K562 (cell line): Measurements from ENCODE around the gene LCLAT1. TPM values are rescaled to one million over a fixed set of nuclear protein-coding genes. Genes with fewer than 3 reads are reported as not detected.
"Not testable (repeated sequence)": the region's sequence is repeated elsewhere in the genome, so short reads cannot be mapped to it uniquely, and the experiment has no call there.

Experiments
- ATAC-seq: fragments of 200-7000 bp; cut with Tn5 transposase; 3 replicates; pipeline ENCODE4 v1.9.1; 2020; ENCODE audit warnings: moderate library complexity
- BruUV-seq: library from RNA; stranded (reverse); fragments of 400-500 nt; replicated peaks from 2 replicates; lab custom pipeline; 2021; lab: Mats Ljungman, UMichigan
- CTCF ChIA-PET: fragments of 300-600 bp; formaldehyde crosslinking; extraction: SDS; loops from one replicate; lab custom pipeline; 2021; ENCODE audit warnings: low intra/inter-chr PET ratio; lab: Yijun Ruan, JAX
- POLR2A ChIA-PET: fragments of 300-600, 350-650 bp; sonication (Branson Sonifier 250); formaldehyde crosslinking; extraction: SDS; loops from one replicate; lab custom pipeline; 2021; ENCODE audit warnings: antibody characterized with exemption, inconsistent platforms; lab: Yijun Ruan, JAX
- DNase-seq, 4 experiments: peaks; one replicate each; pipeline versions ENCODE4 v3.0.0 to v3.0.0-alpha.2; 2011 to 2018; ENCODE audit warnings: low spot score in 3 of 4, mixed read lengths in 3 of 4; ENCODE audit errors: extremely low read depth in 1 of 4
- FAIRE-seq: peaks from 2 replicates; lab custom pipeline; 2011; peaks lifted over from hg19 to GRCh38; lab: Jason Lieb, UNC
- H2AFZ ChIP-seq: 2 replicates; pipeline ENCODE4 v1.6.0; 2011; ENCODE audit warnings: low read depth, low read length, control low read depth, inconsistent platforms
- H3K27ac ChIP-seq: fragments of 200-600 bp; 3 replicates; pipeline ENCODE4 v1.8.0; 2011; ENCODE audit warnings: low read depth, mild to moderate bottlenecking, control low read depth, inconsistent platforms, low read length, moderate library complexity, mixed read lengths; ENCODE audit errors: extremely low read depth
- H3K27me3 ChIP-seq, 2 experiments: fragments of 300-600 bp in 1 of 2; 2 replicates in 1 of 2; 3 replicates in 1 of 2; pipeline versions ENCODE4 v1.6.0 to v1.8.0; 2011; ENCODE audit warnings: inconsistent platforms in 2 of 2, low read length in 2 of 2, mild to moderate bottlenecking in 1 of 2, mixed read lengths in 1 of 2, moderate library complexity in 1 of 2; ENCODE audit not compliant: control insufficient read depth in 2 of 2, insufficient read depth in 2 of 2
- H3K36me3 ChIP-seq: fragments of 300-600 bp; 3 replicates; pipeline ENCODE4 v1.8.0; 2011; ENCODE audit warnings: mild to moderate bottlenecking, low read length, inconsistent platforms; ENCODE audit not compliant: control insufficient read depth, insufficient read depth
- H3K4me1 ChIP-seq, 2 experiments: fragments of 200-600 bp in 1 of 2; replicated peaks in 1 of 2; 2 replicates in 1 of 2; 3 replicates in 1 of 2; pipeline versions ENCODE4 v1.5.1 to v1.8.0; 2011; ENCODE audit warnings: inconsistent platforms in 2 of 2, low read length in 2 of 2, mild to moderate bottlenecking in 1 of 2, mixed read lengths in 1 of 2, moderate library complexity in 1 of 2; ENCODE audit not compliant: control insufficient read depth in 2 of 2, insufficient read depth in 2 of 2
- H3K4me2 ChIP-seq: 2 replicates; pipeline ENCODE4 v1.6.1; 2011; ENCODE audit warnings: low read length, control low read depth, inconsistent platforms, mixed read lengths; ENCODE audit not compliant: insufficient read depth
- H3K4me3 ChIP-seq: fragments of 200-600 bp; sonication (generic), shearing (Covaris generic); 2 replicates; pipeline ENCODE4 v1.5.1; 2016; ENCODE audit warnings: control low read depth, inconsistent platforms
- H3K79me2 ChIP-seq: fragments of 200-600 bp; 3 replicates; pipeline ENCODE4 v1.8.0; 2011; ENCODE audit warnings: low read length, inconsistent platforms; ENCODE audit not compliant: control insufficient read depth, insufficient read depth
- H3K9ac ChIP-seq, 2 experiments: 2 replicates each; pipeline versions ENCODE4 v1.6.0 to v1.6.1; 2011; ENCODE audit warnings: low read depth in 2 of 2, low read length in 2 of 2, control low read depth in 1 of 2, inconsistent platforms in 1 of 2, mild to moderate bottlenecking in 1 of 2, mixed read lengths in 1 of 2; ENCODE audit not compliant: insufficient read depth in 1 of 2
- H3K9me1 ChIP-seq: one replicate; pipeline ENCODE4 v1.6.0; 2011; ENCODE audit warnings: inconsistent platforms, mild to moderate bottlenecking, low read length, moderate library complexity; ENCODE audit not compliant: control insufficient read depth, insufficient read depth
- H3K9me3 ChIP-seq: replicated peaks from 2 replicates; pipeline ENCODE4 v1.5.1; 2011; ENCODE audit warnings: low read depth, low read length, inconsistent platforms; ENCODE audit not compliant: control insufficient read depth, insufficient read depth
- H4K20me1 ChIP-seq: replicated peaks from 2 replicates; pipeline ENCODE4 v1.6.1; 2011; ENCODE audit warnings: low read length, inconsistent platforms, mixed read lengths; ENCODE audit not compliant: control insufficient read depth, insufficient read depth
- BHLHE40 ChIP-seq: IDR thresholded peaks from 2 replicates; pipeline ENCODE4 v1.6.1; 2011; ENCODE audit warnings: low read length, improper control_type of control experiment
- CBFA2T2 ChIP-seq: fragments of 450-650 bp; conservative IDR thresholded peaks from 2 replicates; pipeline ENCODE4 v1.6.1; 2017; ENCODE audit warnings: mild to moderate bottlenecking
- CEBPB ChIP-seq: fragments of 450-650 bp; IDR thresholded peaks from 2 replicates; pipeline ENCODE4 v1.6.1; 2016; ENCODE audit warnings: missing genetic modification characterization, missing compliant biosample characterization
- CTBP1 ChIP-seq: fragments of 450-650 bp; IDR thresholded peaks from 2 replicates; pipeline ENCODE4 v1.6.1; 2016; ENCODE audit warnings: borderline replicate concordance
- DMBX1 ChIP-seq: fragments of 250-450 bp; sonication (Bioruptor Pico); IDR thresholded peaks from 2 replicates; pipeline ENCODE4 v1.8.0; 2022; ENCODE audit warnings: inconsistent platforms, mild to moderate bottlenecking, moderate library complexity, borderline replicate concordance
- HDAC1 ChIP-seq, 2 experiments: fragments of 450-650 bp; IDR thresholded peaks; 2 replicates each; pipeline ENCODE4 v1.6.1; 2016 to 2017; ENCODE audit warnings: inconsistent platforms in 1 of 2, mild to moderate bottlenecking in 1 of 2, moderate library complexity in 1 of 2
- KLF16 ChIP-seq: IDR thresholded peaks from 2 replicates; pipeline ENCODE4 v1.6.1; 2016; ENCODE audit warnings: antibody characterized with exemption
- MTA2 ChIP-seq: fragments of 450-650 bp; IDR thresholded peaks from 2 replicates; pipeline ENCODE4 v1.6.1; 2016; ENCODE audit warnings: low read depth
- PML ChIP-seq: IDR thresholded peaks from 2 replicates; pipeline ENCODE4 v1.6.1; 2012; ENCODE audit warnings: low read length, inconsistent platforms
- SOX6 ChIP-seq: fragments of 450-650 bp; IDR thresholded peaks from 2 replicates; pipeline ENCODE4 v1.6.1; 2014; ENCODE audit warnings: mild to moderate bottlenecking
- SREBF1 ChIP-seq: fragments of 150-350 bp; IDR thresholded peaks from 2 replicates; pipeline ENCODE4 v1.6.1; 2014; ENCODE audit warnings: antibody characterized with exemption, low read depth, low read length, borderline replicate concordance
- ZBTB7A ChIP-seq: IDR thresholded peaks from 2 replicates; pipeline ENCODE4 v1.6.1; 2011; ENCODE audit warnings: low read depth, mild to moderate bottlenecking, low read length, moderate library complexity, borderline replicate concordance; ENCODE audit not compliant: control insufficient read depth
- ZEB2 ChIP-seq: fragments of 450-650 bp; IDR thresholded peaks from 2 replicates; pipeline ENCODE4 v1.6.1; 2016
- WGBS: fragments of 100-300 bp; shearing (Covaris generic); methylation state at CpG from one replicate; pipeline ENCODE4 v1.1.6; 2016; ENCODE audit warnings: low coverage, mixed read lengths; ENCODE audit not compliant: insufficient coverage; ENCODE audit errors: missing lambda C conversion rate; 5-methylcytosine and 5-hydroxymethylcytosine counted together
- in situ Hi-C: fragments of 300-500 bp; cut with MboI; formaldehyde crosslinking; loops from 4 replicates; pipeline ENCODE4 v1.15.0; 2018; ENCODE audit warnings: inconsistent platforms, mixed read lengths
- intact Hi-C: fragments of 100-400 bp; cut with micrococcal nuclease; formaldehyde crosslinking; loops from 2 replicates; pipeline ENCODE4 v1.14.2; 2022
- polyA plus RNA-seq, 8 experiments: library from polyadenylated mRNA; depleted of rRNA in 4 of 8; stranded (reverse) in 5 of 8; unstranded in 3 of 8; fragments of >200 nt; fragmentation: Nextera tagmentation in 2 of 8; fragmentation: Illumina TruSeq in 1 of 8; extraction: Ambion mirVana in 2 of 8; extraction: Trizol in 1 of 8; gene quantifications; 2 replicates each; pipeline versions ENCODE4 v1.2.1 to v1.2.3, GENCODE V29; 2011 to 2014; ENCODE audit warnings: inconsistent platforms in 1 of 8, missing spikeins in 1 of 8
- total RNA-seq, 7 experiments: library from RNA; depleted of rRNA in 6 of 7; stranded (reverse); fragments of >200 nt in 6 of 7; fragmentation: Illumina TruSeq in 2 of 7; extraction: Trizol in 2 of 7; gene quantifications; 2 replicates each; pipeline versions ENCODE4 v1.2.1 to v1.2.3, GENCODE V29; 2011 to 2021; ENCODE audit warnings: low replicate concordance in 1 of 7
- TF ChIP-seq, protein P1 (sequence below): fragments of 450-650 bp; IDR thresholded peaks from 2 replicates; pipeline ENCODE4 v1.6.1; 2016

Gene LCLAT1
- total and polyA plus RNA-seq, 9 of the 15 experiments (the other 6 are each of a cell fraction or from before 2014, with no cell fraction given) = 8.9 to 63.3 (median 25.4) TPM

GRCh38 chr2:30512243-30512886 lies 65.3 kb downstream of the LCLAT1 start:
- Histone ChIP-seq H4K20me1 (peaks cover 11% of the 10 kb centered on the region), H2AFZ (no peak overlapping the region), H3K4me3 (no peak overlapping the region), H3K9me1 (no peaks in the 10 kb centered on the region), H3K9me3 (no peaks in the 10 kb centered on the region), H3K27ac (no peak overlapping the region), H3K4me2 (no peak overlapping the region), H3K36me3 (no peaks in the 10 kb centered on the region; the same call in 2 of the 3 replicates), H3K9ac (no peak overlapping the region), H3K4me1 (peaks cover 10 to 33% of the 10 kb centered on the region in 2 experiments; a peak in 4 of 5 replicates), H3K27me3 (no peaks in the 10 kb centered on the region), H3K79me2 (peaks cover 72% of the 10 kb centered on the region)
- CTCF ChIA-PET = no interaction called here
- TF ChIP-seq CEBPB = 0 out of 2 replicates have a peak, but pooled peaks have one; percentile 29
- TF ChIP-seq SREBF1 = no peak
- no TSS peak for BruUV-seq
- FAIRE-seq = no peak
- in situ Hi-C loops (no loop called here), intact Hi-C loops (no loop called here)
- DNase-seq = no peak
- POLR2A ChIA-PET = no interaction called here
- 34% methylated on average over 3 of the region's 3 CpGs for WGBS
- ATAC-seq = no peak

DNA sequence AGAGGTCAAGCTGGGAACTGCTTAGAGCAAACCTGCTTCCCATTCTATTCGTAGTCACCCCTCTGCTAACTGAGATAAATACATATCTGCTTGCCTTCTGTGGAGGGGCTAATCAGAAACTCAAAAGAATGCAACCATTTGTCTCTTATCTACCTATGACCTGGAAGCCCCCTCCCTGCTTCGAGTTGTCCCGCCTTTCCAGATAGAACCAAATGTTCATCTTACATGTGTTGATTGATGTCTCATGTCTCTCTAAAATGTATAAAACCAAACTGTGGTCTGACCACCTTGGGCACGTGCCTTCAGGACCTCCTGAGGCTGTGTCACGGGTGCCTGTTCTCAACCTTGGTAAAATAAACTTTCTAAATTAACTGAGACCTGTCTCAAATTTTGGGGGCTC lies 66.6 kb downstream of the LCLAT1 start:
- POLR2A ChIA-PET = interaction anchor here (0.6 kb wide), 1 partner anchor 10 kb away, joined by 3 read pairs; no protein-coding TSS in a partner anchor
- Histone ChIP-seq H3K4me1 (peaks cover 10 to 33% of the 10 kb centered on the region in 2 experiments; a peak in 4 of 5 replicates), H3K4me2 (peak overlapping the region; percentile 34), H4K20me1 (peaks cover 11% of the 10 kb centered on the region), H3K27ac (peak overlapping the region; percentile 30; the same call in 1 of the 3 replicates), H3K79me2 (peaks cover 66% of the 10 kb centered on the region)
- in situ Hi-C loops, H2AFZ ChIP-seq, H3K9me1 ChIP-seq, H3K27me3 ChIP-seq, FAIRE-seq, intact Hi-C loops, H3K36me3 ChIP-seq, H3K9me3 ChIP-seq, H3K9ac ChIP-seq, CTCF ChIA-PET, BruUV-seq, H3K4me3 ChIP-seq: not testable (repeated sequence)
- peak; percentile 28 for ATAC-seq
- DNase-seq = peak in 1 of 4 experiments; percentile 71
- WGBS = 0% methylated on average over 5 of the region's 5 CpGs
- TF ChIP-seq KLF16 (peak; percentile 82), BHLHE40 (peak; percentile 74), CTBP1 (peak; percentile 52; the same call in 1 of the 2 replicates), ZEB2 (peak; percentile 74), HDAC1 (IDR thresholded peaks at IDR 0.05) (peak in 1 of 2 experiments; percentile 62; a peak in 1 of 4 replicates), ZBTB7A (peak; percentile 36; the same call in 1 of the 2 replicates), SOX6 (peak; percentile 89), MTA2 (peak; percentile 70), PML (peak; percentile 62; the same call in 1 of the 2 replicates), CBFA2T2 (peak; percentile 95), DMBX1 (CRISPR knock-in tag) (peak; percentile 58; the same call in 1 of the 2 replicates)
- TF ChIP-seq, protein P1, sequence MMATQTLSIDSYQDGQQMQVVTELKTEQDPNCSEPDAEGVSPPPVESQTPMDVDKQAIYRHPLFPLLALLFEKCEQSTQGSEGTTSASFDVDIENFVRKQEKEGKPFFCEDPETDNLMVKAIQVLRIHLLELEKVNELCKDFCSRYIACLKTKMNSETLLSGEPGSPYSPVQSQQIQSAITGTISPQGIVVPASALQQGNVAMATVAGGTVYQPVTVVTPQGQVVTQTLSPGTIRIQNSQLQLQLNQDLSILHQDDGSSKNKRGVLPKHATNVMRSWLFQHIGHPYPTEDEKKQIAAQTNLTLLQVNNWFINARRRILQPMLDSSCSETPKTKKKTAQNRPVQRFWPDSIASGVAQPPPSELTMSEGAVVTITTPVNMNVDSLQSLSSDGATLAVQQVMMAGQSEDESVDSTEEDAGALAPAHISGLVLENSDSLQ = peak; percentile 46
